ENCODE results near the gene KRTAP10-7. TPM values are rescaled to one million over a fixed set of nuclear protein-coding genes. Genes with fewer than 3 reads are reported as not detected.

KRTAP10-7 gene
- total RNA-seq, 4 donors from 2014 or later = not detected

GRCh38 chr21:44564886-44565598 lies 35.4 kb upstream of the KRTAP10-7 start:
- TF ChIP-seq CTCF (IDR thresholded peaks at IDR 0.05) (no peak), POLR2A (IDR thresholded peaks at IDR 0.05) (no peak)
- Histone ChIP-seq H3K36me3 (no peaks in the 10 kb centered on the region), H3K9me3 (no peaks in the 10 kb centered on the region), H3K27ac (no peak overlapping the region), H3K4me3 (no peak overlapping the region), H3K27me3 (no peaks in the 10 kb centered on the region), H3K4me1 (peaks cover 0 to 4% (median 0%) of the 10 kb centered on the region in 4 donors)
- DNase-seq = no peak

- H3K4me1 ChIP-seq = peaks cover 0 to 4% (median 0%) of the 10 kb centered on the region in 4 donors
- no peak for TF ChIP-seq POLR2A (IDR thresholded peaks at IDR 0.05)
- TF ChIP-seq CTCF (IDR thresholded peaks at IDR 0.05) = no peak
- no peaks in the 10 kb centered on the region for H3K36me3 ChIP-seq
- H3K9me3 ChIP-seq = peaks cover 0 to 4% (median 0%) of the 10 kb centered on the region in 4 donors
- H3K27me3 ChIP-seq = no peaks in the 10 kb centered on the region
- H3K4me3 ChIP-seq = no peak overlapping the region
- no peak overlapping the region for H3K27ac ChIP-seq
- DNase-seq = no peak
These were observed 34.0 kb upstream of the KRTAP10-7 start for GRCh38 chr21:44566403-44566802.

- peak in 1 of 3 donors; percentile 34 for DNase-seq
- H3K4me3 ChIP-seq = no peak overlapping the region
- H3K4me1 ChIP-seq = peaks cover 0 to 4% (median 0%) of the 10 kb centered on the region in 4 donors
- H3K9me3 ChIP-seq = peaks cover 0 to 5% (median 0%) of the 10 kb centered on the region in 4 donors
- H3K36me3 ChIP-seq = no peaks in the 10 kb centered on the region
- no peaks in the 10 kb centered on the region for H3K27me3 ChIP-seq
- TF ChIP-seq CTCF (IDR thresholded peaks at IDR 0.05) (no peak), POLR2A (IDR thresholded peaks at IDR 0.05) (no peak)
- no peak overlapping the region for H3K27ac ChIP-seq
These were observed 32.8 kb upstream of the KRTAP10-7 start for GRCh38 chr21:44567481-44568171.

GRCh38 chr21:44568261-44568660 lies 32.1 kb upstream of the KRTAP10-7 start:
- H3K36me3 ChIP-seq = no peaks in the 10 kb centered on the region
- H3K4me1 ChIP-seq = peaks cover 0 to 4% (median 0%) of the 10 kb centered on the region in 4 donors
- peaks cover 0 to 5% (median 0%) of the 10 kb centered on the region in 4 donors for H3K9me3 ChIP-seq
- H3K27me3 ChIP-seq = no peaks in the 10 kb centered on the region
- H3K4me3 ChIP-seq = no peak overlapping the region
- TF ChIP-seq CTCF (IDR thresholded peaks at IDR 0.05) = no peak
- no peak for TF ChIP-seq POLR2A (IDR thresholded peaks at IDR 0.05)
- peak in 1 of 3 donors; percentile 11 for DNase-seq
- H3K27ac ChIP-seq = no peak overlapping the region

DNA sequence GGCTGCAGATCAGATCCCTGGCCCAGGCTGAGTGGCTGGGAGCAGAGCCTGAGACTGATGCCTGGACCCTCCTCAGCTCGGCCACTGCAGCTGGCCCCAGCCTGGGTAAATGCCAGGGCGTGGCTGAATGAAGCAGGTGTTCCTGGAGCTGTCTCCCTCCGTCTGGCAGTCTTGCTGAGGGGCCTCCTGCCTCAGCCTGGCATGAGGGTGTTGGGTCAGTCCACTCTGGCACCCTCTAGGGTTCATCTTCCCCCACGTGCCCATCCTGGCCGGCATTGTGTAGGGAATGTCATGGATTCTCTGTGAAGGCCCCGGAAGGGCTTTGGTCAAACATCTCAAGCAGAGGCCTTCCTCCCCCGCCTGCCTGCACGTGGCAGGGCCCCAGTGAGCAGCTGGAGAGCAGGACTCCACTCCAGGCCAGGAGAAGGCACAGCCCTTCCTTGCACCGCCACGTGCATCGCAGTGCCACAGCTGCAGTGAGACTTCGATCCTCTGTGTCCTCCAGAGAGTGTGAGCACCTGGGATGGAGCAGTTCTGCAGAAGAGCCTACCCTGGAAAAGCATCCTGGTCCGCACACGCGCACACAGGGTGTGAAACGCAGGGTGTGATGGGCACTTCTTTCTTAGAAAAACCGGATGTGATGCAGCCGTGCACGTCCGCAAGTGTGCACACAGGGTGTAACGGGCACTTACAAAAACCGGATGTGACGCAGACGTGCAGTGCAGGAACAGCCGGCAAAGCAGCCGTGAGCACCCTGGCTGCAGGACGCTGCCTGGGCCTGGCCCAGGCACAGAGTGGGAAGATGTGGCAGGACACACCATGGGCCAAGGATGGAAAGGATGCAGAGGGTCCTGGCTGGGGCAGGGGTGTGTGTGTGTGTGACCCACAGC lies 31.5 kb upstream of the KRTAP10-7 start:
- Histone ChIP-seq H3K36me3 (no peaks in the 10 kb centered on the region), H3K27ac (no peak overlapping the region), H3K9me3 (peaks cover 0 to 5% (median 0%) of the 10 kb centered on the region in 4 donors), H3K4me3 (no peak overlapping the region), H3K4me1 (peaks cover 0 to 4% (median 0%) of the 10 kb centered on the region in 4 donors), H3K27me3 (no peaks in the 10 kb centered on the region)
- TF ChIP-seq POLR2A (IDR thresholded peaks at IDR 0.05) (no peak), CTCF (IDR thresholded peaks at IDR 0.05) (no peak)
- DNase-seq = peak in 1 of 3 donors; percentile 31
